ENCODE results near the gene CYSTM1.

DNA sequence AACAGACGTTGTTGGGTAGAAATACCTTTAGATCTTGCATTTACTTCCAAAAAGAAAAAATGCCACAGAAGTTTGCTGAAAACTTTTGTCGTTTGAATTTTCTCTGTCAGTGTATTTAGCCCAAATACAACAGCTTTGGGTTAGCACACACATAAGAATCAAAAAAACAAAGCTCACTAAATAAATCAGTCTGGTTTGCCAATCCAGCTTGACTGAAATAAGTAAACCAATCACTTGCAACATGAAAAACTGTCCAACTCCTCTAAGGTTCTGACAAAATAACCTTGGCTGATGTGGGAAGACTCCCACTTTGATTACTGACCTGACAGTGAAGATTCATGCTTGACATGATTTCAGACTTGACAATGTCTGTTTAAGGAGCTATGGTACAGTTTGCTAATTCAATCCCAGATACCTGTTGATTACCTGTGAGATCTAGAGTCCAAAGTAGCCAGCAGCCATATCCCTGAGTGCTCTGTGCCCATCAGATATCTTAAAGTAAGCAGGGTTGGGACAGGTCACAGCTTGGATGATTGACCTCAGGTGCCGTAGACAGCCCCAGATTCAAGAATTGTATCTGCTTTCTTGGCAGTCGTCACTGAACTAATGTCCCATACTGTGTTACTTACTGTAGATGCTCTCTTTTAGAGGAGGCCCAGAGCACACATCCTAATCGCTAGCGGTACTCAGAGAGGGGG, 48.5 kb upstream of the CYSTM1 start:
- TF ChIP-seq CTCF (IDR thresholded peaks at IDR 0.05) = no peak
- no peak for TF ChIP-seq POLR2A (IDR thresholded peaks at IDR 0.05)
- TF ChIP-seq EP300 (IDR thresholded peaks at IDR 0.05) = no peak
